SK-N-DZ (cell line): ENCODE results near the gene MYO10.

Experiments
- DNase-seq: peaks from one replicate; pipeline ENCODE4 v3.0.0-alpha.2; 2015; ENCODE audit warnings: low spot score

The MYO10 gene

GRCh38 chr5:16943846-16944678 lies 8.0 kb upstream of the MYO10 start:
- no peak for DNase-seq

GRCh38 chr5:16937503-16938161 lies 1.5 kb upstream of the MYO10 start:
- DNase-seq, result no peak

- no peak for DNase-seq
Observed at GRCh38 chr5:16936989-16937438, 926 bp upstream of the MYO10 start.

- DNase-seq, result peak; percentile 28
Observed at GRCh38 chr5:16935231-16936149, 598 bp downstream of the MYO10 start.

GRCh38 chr5:16934677-16935153 lies 1.4 kb downstream of the MYO10 start:
- peak; percentile 5 for DNase-seq

- peak; percentile 22 for DNase-seq
Observed at GRCh38 chr5:16934123-16934522, 2.0 kb downstream of the MYO10 start.

- no peak for DNase-seq
Observed at GRCh38 chr5:16933337-16933736, 2.8 kb downstream of the MYO10 start.

GRCh38 chr5:16932401-16932800 lies 3.7 kb downstream of the MYO10 start:
- no peak for DNase-seq

GRCh38 chr5:16931334-16932110 lies 4.6 kb downstream of the MYO10 start:
- no peak for DNase-seq

- no peak for DNase-seq
Observed at GRCh38 chr5:16930496-16930895, 5.6 kb downstream of the MYO10 start.

- DNase-seq, result no peak
Observed at GRCh38 chr5:16929831-16930230, 6.3 kb downstream of the MYO10 start.

GRCh38 chr5:16929347-16929746 lies 6.7 kb downstream of the MYO10 start:
- no peak for DNase-seq

- no peak for DNase-seq
Observed at GRCh38 chr5:16927613-16928012, 8.5 kb downstream of the MYO10 start.

GRCh38 chr5:16926417-16926816 lies 9.7 kb downstream of the MYO10 start:
- no peak for DNase-seq

GRCh38 chr5:16924206-16924605 lies 11.9 kb downstream of the MYO10 start:
- DNase-seq, result no peak

GRCh38 chr5:16922430-16922829 lies 13.7 kb downstream of the MYO10 start:
- no peak for DNase-seq

- no peak for DNase-seq
Observed at GRCh38 chr5:16921211-16921610, 14.9 kb downstream of the MYO10 start.

- DNase-seq, result no peak
Observed at GRCh38 chr5:16920109-16920816, 15.8 kb downstream of the MYO10 start.

GRCh38 chr5:16918891-16919671 lies 17.0 kb downstream of the MYO10 start:
- DNase-seq, result no peak

- no peak for DNase-seq
Observed at GRCh38 chr5:16918156-16918555, 17.9 kb downstream of the MYO10 start.
